Upper lobe of right lung (tissue), 1 donor: ENCODE results near the gene VCAN. TPM values are rescaled to one million over a fixed set of nuclear protein-coding genes. Genes with fewer than 3 reads are reported as not detected.

Source experiments
- ATAC-seq: fragments of 200-7000 bp; cut with Tn5 transposase; one replicate; pipeline ENCODE4 v1.9.1; 2020; ENCODE audit warnings: mild to moderate bottlenecking, moderate library complexity
- DNase-seq: peaks from one replicate; pipeline ENCODE4 v3.0.0-alpha.2; 2020
- H3K27ac ChIP-seq: fragments of 200-600 bp; one replicate; pipeline ENCODE4 v1.8.0; 2022
- H3K27me3 ChIP-seq: fragments of 200-600 bp; one replicate; pipeline ENCODE4 v1.8.0; 2022; ENCODE audit warnings: mild to moderate bottlenecking
- H3K36me3 ChIP-seq: fragments of 200-600 bp; one replicate; pipeline ENCODE4 v1.8.0; 2022
- H3K4me1 ChIP-seq: fragments of 200-600 bp; one replicate; pipeline ENCODE4 v1.8.0; 2022
- H3K4me3 ChIP-seq: fragments of 200-600 bp; one replicate; pipeline ENCODE4 v1.8.0; 2022; ENCODE audit warnings: mild to moderate bottlenecking
- H3K9me3 ChIP-seq: fragments of 200-600 bp; one replicate; pipeline ENCODE4 v1.8.0; 2022
- CTCF ChIP-seq: fragments of 200-600 bp; IDR thresholded peaks from one replicate; pipeline ENCODE4 v1.8.0; 2022; ENCODE audit warnings: antibody characterized with exemption
- intact Hi-C: fragments of 100-400 bp; cut with DNase I; formaldehyde crosslinking; loops from one replicate; pipeline ENCODE4 v1.11.0; 2022
- total RNA-seq: library from RNA; stranded (reverse); fragmentation: NEBNext Ultra II Directional; extraction: Animal tissue kit (Norgen Biotek cat#: 25700); gene quantifications from one replicate; pipeline ENCODE4 v1.2.1, GENCODE V29; 2021
- donor health status: DM: no; HTN: yes; CAD: no; lungs with severe emphysema.

The VCAN gene
- total RNA-seq, 1 donor from 2014 or later, result 90.0 TPM

DNA sequence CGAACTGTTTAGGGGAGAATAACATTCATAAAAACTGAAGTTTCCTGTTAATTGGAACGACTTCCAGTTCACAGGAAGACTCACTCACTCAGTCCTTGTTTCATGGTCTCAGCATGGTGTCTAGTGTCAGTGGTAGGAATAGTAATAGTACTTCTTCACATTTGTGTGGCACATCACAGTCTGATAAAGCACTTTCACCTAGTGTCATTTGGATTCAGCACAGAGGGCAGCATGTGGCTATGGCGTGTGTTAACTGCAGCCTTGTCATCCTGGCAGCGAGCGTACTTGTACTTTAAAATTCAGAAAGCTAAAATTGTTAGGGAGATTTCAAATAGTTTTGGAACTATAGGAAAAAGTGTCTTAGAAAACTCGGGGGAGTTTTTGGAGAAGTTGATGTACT is 72.4 kb downstream of the VCAN start:
- intact Hi-C loops, result no loop called here
- Histone ChIP-seq H3K9me3 (no peaks in the 10 kb centered on the region), H3K4me3 (no peak overlapping the region), H3K36me3 (no peaks in the 10 kb centered on the region), H3K4me1 (peaks cover 2% of the 10 kb centered on the region), H3K27ac (no peak overlapping the region), H3K27me3 (no peaks in the 10 kb centered on the region)
- TF ChIP-seq CTCF, result no peak
- DNase-seq (no peak), ATAC-seq (no peak)

- H3K27ac ChIP-seq, result no peak overlapping the region
- no peaks in the 10 kb centered on the region for H3K9me3 ChIP-seq
- TF ChIP-seq CTCF, result no peak
- no peak for DNase-seq
- no peaks in the 10 kb centered on the region for H3K4me1 ChIP-seq
- ATAC-seq, result no peak
- intact Hi-C loops, result no loop called here
- no peak overlapping the region for H3K4me3 ChIP-seq
- H3K27me3 ChIP-seq, result no peaks in the 10 kb centered on the region
- H3K36me3 ChIP-seq, result no peaks in the 10 kb centered on the region
These were observed 75.6 kb downstream of the VCAN start for GRCh38 chr5:83547161-83547560.

DNA sequence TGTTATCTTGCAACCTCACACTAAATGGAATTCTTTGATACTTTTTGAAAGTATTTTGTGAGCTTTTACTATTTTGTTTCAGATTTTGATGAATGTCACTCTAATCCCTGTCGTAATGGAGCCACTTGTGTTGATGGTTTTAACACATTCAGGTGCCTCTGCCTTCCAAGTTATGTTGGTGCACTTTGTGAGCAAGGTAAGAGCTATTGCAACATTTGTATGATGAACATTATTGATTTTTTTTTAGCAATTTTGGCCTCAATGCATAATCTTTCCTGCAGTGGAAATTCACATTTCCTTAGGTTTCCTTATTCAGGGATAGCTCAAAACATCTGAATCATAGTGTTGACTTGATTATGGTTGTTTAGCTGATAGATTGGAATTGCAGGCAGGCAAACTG is 76.3 kb downstream of the VCAN start:
- no peak overlapping the region for H3K4me3 ChIP-seq
- ATAC-seq, result no peak
- intact Hi-C loops, result no loop called here
- TF ChIP-seq CTCF, result no peak
- no peaks in the 10 kb centered on the region for H3K36me3 ChIP-seq
- DNase-seq, result no peak
- H3K9me3 ChIP-seq, result no peaks in the 10 kb centered on the region
- no peaks in the 10 kb centered on the region for H3K27me3 ChIP-seq
- no peak overlapping the region for H3K27ac ChIP-seq
- H3K4me1 ChIP-seq, result no peaks in the 10 kb centered on the region

DNA sequence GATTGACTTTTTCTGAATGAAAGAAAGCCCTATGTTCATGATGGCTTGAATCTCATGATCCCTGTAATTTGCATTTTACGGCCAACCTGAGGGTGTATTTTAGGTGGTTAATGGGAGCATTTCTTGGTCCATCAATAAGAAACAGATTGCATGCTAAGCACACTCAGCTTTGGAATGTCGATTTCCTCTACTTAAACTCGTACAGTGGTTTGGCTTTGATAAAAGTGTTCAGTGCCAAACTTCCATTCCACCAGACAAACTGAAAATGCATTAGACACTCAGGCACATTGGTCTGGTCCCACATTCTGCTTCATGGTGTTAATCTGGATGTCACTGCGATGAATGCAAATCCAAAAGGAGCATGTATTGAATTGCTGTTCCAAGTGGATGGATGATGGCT is 77.0 kb downstream of the VCAN start:
- H3K4me3 ChIP-seq, result no peak overlapping the region
- H3K36me3 ChIP-seq, result no peaks in the 10 kb centered on the region
- H3K9me3 ChIP-seq, result no peaks in the 10 kb centered on the region
- intact Hi-C loops, result no loop called here
- ATAC-seq, result no peak
- H3K4me1 ChIP-seq, result no peaks in the 10 kb centered on the region
- no peak overlapping the region for H3K27ac ChIP-seq
- TF ChIP-seq CTCF, result no peak
- DNase-seq, result no peak
- no peaks in the 10 kb centered on the region for H3K27me3 ChIP-seq

DNA sequence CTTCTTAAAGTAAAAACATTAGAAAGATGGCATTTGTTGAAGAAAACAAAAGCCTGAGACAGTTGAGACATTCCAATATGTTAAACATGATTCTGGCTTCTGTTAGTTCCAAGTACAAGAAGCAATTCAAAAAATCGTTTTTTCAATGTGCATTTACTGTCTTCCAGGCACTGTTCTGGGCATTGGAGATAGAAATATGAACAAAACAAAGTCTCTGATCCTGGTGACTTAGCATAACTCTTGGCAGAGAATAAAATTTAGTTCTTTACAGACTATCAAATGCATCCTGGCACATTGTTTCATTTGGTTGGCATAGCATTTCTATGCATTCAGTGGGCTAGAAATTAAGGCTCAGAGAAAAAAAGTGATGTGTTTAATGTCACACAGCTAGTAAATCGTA is 77.5 kb downstream of the VCAN start:
- H3K36me3 ChIP-seq, result no peaks in the 10 kb centered on the region
- DNase-seq (no peak), ATAC-seq (no peak)
- no peaks in the 10 kb centered on the region for H3K27me3 ChIP-seq
- no peak overlapping the region for H3K27ac ChIP-seq
- no peak for TF ChIP-seq CTCF
- intact Hi-C loops, result no loop called here
- H3K4me3 ChIP-seq, result no peak overlapping the region
- H3K9me3 ChIP-seq, result no peaks in the 10 kb centered on the region
- no peaks in the 10 kb centered on the region for H3K4me1 ChIP-seq

DNA sequence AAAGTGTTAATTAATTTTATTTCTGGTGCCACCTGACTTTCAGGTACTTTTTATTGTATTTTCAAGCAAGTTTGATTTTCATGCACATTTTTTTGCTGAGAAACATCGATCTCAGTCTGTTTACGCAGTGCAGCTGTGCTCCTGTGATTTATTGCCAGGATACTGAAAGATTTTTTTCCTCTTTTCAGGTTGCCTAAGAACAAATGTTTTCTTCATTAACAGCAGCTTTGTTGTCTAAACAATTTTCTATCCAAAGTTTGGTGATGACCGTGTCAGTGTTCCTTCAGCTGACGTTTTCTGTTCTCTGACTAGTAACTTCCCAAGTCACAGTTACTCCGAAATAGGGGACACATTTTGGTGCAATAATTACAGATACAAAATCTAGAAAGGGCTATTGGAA is 78.1 kb downstream of the VCAN start:
- intact Hi-C loops, result no loop called here
- H3K4me3 ChIP-seq, result no peak overlapping the region
- H3K27ac ChIP-seq, result no peak overlapping the region
- no peaks in the 10 kb centered on the region for H3K4me1 ChIP-seq
- ATAC-seq, result no peak
- H3K27me3 ChIP-seq, result no peaks in the 10 kb centered on the region
- H3K9me3 ChIP-seq, result no peaks in the 10 kb centered on the region
- DNase-seq, result no peak
- no peak for TF ChIP-seq CTCF
- H3K36me3 ChIP-seq, result no peaks in the 10 kb centered on the region
